GDM1 (cell line): ENCODE data around the gene PHTF2.
"Not testable (repeated sequence)": the region's sequence is repeated elsewhere in the genome, so short reads cannot be mapped to it uniquely, and the experiment has no call there.

Experiments
- DNase-seq: peaks from one replicate; lab custom pipeline; 2025; lab: John Stamatoyannopoulos, UW

Gene PHTF2

GRCh38 chr7:77989981-77990566 lies 191.5 kb downstream of the PHTF2 start:
- DNase-seq, result peak; percentile 8

GRCh38 chr7:77991656-77992055 lies 193.1 kb downstream of the PHTF2 start:
- DNase-seq, result no peak

DNA sequence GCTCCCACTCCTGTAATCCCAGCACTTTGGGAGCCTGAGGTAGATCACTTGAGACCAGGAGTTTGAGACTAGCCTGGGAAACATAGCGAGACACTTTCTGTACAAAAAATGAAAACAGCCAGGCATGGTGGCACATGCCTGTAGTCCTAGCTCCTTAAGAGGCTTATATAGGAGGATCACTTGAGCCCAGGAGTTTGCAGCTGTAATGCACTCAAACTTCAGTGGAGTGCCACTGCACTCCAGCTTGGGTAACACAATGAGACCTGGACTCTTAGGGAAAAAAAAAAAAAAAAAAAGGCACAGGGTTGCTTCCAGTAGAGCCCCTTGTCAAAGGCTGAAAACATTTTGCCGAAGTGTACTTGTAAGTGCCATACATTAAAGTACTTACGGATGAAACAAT lies 195.3 kb downstream of the PHTF2 start:
- no peak for DNase-seq

DNA sequence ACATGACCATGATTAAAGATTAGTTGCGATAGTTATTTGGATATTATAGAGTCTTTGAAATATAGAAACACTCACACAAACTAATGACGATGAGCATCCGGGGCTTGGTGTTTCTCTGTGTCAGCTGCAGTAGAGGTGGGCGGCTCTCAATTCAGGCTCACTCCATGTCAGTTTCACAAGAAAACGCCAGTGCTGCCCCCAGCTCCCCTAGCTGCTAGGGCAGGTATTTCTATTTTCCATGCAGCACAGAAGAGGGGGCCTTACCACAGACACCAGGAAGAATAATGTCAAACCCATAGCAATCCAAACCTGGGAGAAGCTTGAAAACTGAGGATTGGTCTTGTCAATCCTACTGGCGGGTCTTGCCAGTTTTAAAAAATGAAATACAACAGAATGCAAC lies 197.1 kb downstream of the PHTF2 start:
- DNase-seq, result no peak

- not testable (repeated sequence) for DNase-seq
These were observed 200.6 kb downstream of the PHTF2 start for GRCh38 chr7:77999168-77999567.

DNA sequence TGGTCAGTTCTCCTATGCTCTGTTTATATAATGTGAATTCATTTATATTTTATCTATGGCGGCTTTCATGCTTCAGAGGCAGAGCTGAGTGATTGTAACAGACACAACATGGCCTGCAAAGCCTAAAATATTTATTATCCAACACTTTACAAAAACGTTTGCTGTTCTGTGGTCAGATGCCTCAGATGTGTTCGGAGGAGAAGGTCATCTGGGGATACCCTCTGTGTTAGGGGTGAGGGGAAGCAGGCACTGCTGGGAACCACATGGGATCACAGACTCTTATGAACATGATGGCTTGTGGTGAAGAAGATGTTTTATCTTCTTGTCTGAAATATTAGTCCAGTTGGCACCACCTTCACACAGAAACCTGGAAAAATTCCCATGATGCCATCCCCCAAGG lies 203.4 kb downstream of the PHTF2 start:
- DNase-seq, result no peak

DNA sequence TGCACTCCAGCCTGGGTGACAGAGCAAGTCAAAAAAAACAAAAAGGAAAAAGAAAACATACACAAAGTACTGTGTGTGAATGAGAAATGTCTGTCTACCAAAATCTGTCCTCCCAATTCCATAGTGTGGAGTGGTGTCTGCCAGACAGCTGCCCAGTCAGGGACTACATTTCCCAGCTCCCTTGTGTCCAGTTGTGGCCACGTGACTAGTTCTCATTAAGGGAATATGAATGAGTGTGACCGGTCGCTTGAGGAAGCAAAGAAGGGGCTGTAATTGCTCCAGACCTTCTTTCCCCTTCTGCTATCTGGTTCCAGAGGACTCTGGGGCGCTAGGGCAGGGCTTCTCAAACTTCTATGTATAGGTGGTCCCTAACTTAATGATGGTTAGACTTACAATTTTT lies 204.1 kb downstream of the PHTF2 start:
- no peak for DNase-seq

GRCh38 chr7:78006063-78006755 lies 207.6 kb downstream of the PHTF2 start:
- DNase-seq, result no peak
